HEK293 (cell line): ENCODE measurements around the gene LPP.
A peak's percentile ranks its signal among the peaks of the same experiment; 100 is the strongest.

Experiments used
- CTCF ChIA-PET: fragments of 350-600 bp; formaldehyde crosslinking; extraction: SDS; loops from one replicate; lab custom pipeline; 2021; ENCODE audit warnings: antibody characterized with exemption; lab: Yijun Ruan, JAX
- POLR2A ChIA-PET: fragments of 300-600 bp; formaldehyde crosslinking; extraction: SDS; loops from one replicate; lab custom pipeline; 2020; ENCODE audit warnings: antibody characterized with exemption, inconsistent platforms; lab: Yijun Ruan, JAX
- H3K27ac ChIP-seq: fragments of 200-500 bp; sonication (Bioruptor generic); 2 replicates; pipeline ENCODE4 v1.5.1; 2014; ENCODE audit warnings: low read depth, low read length, control low read depth, inconsistent platforms; ENCODE audit errors: extremely low read depth
- H3K36me3 ChIP-seq, 2 experiments: fragments of 200-500 bp in 1 of 2; sonication (Bioruptor generic) in 1 of 2; 1 replicate in 1 of 2; 2 replicates in 1 of 2; pipeline ENCODE4 v1.5.1; 2014 to 2017; ENCODE audit warnings: inconsistent platforms in 2 of 2, low read length in 2 of 2; ENCODE audit not compliant: control insufficient read depth in 2 of 2, insufficient read depth in 1 of 2
- H3K4me1 ChIP-seq: fragments of 200-500 bp; sonication (Bioruptor generic); 2 replicates; pipeline ENCODE4 v1.5.1; 2014; ENCODE audit warnings: mild to moderate bottlenecking, low read length, inconsistent platforms; ENCODE audit not compliant: control insufficient read depth, insufficient read depth
- H3K4me3 ChIP-seq: 2 replicates; pipeline ENCODE4 v1.5.1; 2011; ENCODE audit warnings: low read depth, mild to moderate bottlenecking, control low read depth, low read length, moderate library complexity
- H3K9me3 ChIP-seq: fragments of 200-500 bp; sonication (Bioruptor generic); 2 replicates; pipeline ENCODE4 v1.5.1; 2014; ENCODE audit warnings: low read depth, low read length, inconsistent platforms; ENCODE audit not compliant: control insufficient read depth, insufficient read depth
- BCL11B ChIP-seq: fragments of 450-650 bp; formaldehyde crosslinking; IDR thresholded peaks from 2 replicates; pipeline ENCODE4 v1.5.1; 2016; ENCODE audit warnings: low read depth, missing biosample characterization, missing genetic modification characterization
- HOXC10 ChIP-seq: sonication (generic); formaldehyde crosslinking; IDR thresholded peaks from 2 replicates; pipeline ENCODE4 v1.8.1; 2023; ENCODE audit warnings: mild to moderate bottlenecking, missing genetic modification reagents
- IKZF3 ChIP-seq: fragments of 450-650 bp; IDR thresholded peaks from 2 replicates; pipeline ENCODE4 v1.5.0; 2018; ENCODE audit warnings: missing biosample characterization, mild to moderate bottlenecking, missing genetic modification characterization, moderate library complexity
- KLF8 ChIP-seq: fragments of 450-650 bp; formaldehyde crosslinking; IDR thresholded peaks from 2 replicates; pipeline ENCODE4 v1.5.1; 2016; ENCODE audit warnings: missing biosample characterization, missing genetic modification characterization
- MEIS1 ChIP-seq: sonication (generic); formaldehyde crosslinking; IDR thresholded peaks from 2 replicates; pipeline ENCODE4 v1.8.1; 2022; ENCODE audit warnings: missing genetic modification reagents, mild to moderate bottlenecking, borderline replicate concordance
- TRIM28 ChIP-seq: IDR thresholded peaks from 2 replicates; pipeline ENCODE4 v1.6.1; 2011; ENCODE audit warnings: low read length, control low read depth, borderline replicate concordance
- ZEB2 ChIP-seq: fragments of 450-650 bp; formaldehyde crosslinking; IDR thresholded peaks from 2 replicates; pipeline ENCODE4 v1.5.1; 2016; ENCODE audit warnings: missing biosample characterization, missing genetic modification characterization
- ZIC2 ChIP-seq: fragments of 450-650 bp; formaldehyde crosslinking; IDR thresholded peaks from 2 replicates; pipeline ENCODE4 v1.5.1; 2016; ENCODE audit warnings: missing biosample characterization, missing genetic modification characterization
- ZNF121 ChIP-seq: fragments of 450-650 bp; formaldehyde crosslinking; IDR thresholded peaks from 2 replicates; pipeline ENCODE4 v1.5.1; 2016; ENCODE audit warnings: missing biosample characterization, missing genetic modification characterization
- ZNF132 ChIP-seq: fragments of 450-650 bp; formaldehyde crosslinking; IDR thresholded peaks from 2 replicates; pipeline ENCODE4 v1.5.1; 2017; ENCODE audit warnings: missing biosample characterization, missing genetic modification characterization, borderline replicate concordance
- ZNF174 ChIP-seq: fragments of 450-650 bp; formaldehyde crosslinking; IDR thresholded peaks from 2 replicates; pipeline ENCODE4 v1.5.0; 2017; ENCODE audit warnings: missing biosample characterization, mild to moderate bottlenecking, missing genetic modification characterization
- ZNF223 ChIP-seq: fragments of 450-650 bp; formaldehyde crosslinking; IDR thresholded peaks from 2 replicates; pipeline ENCODE4 v1.5.1; 2016; ENCODE audit warnings: missing biosample characterization, missing genetic modification characterization
- ZNF23 ChIP-seq: fragments of 450-650 bp; formaldehyde crosslinking; IDR thresholded peaks from 2 replicates; pipeline ENCODE4 v1.5.1; 2016; ENCODE audit warnings: missing biosample characterization, missing genetic modification characterization, borderline replicate concordance
- ZNF302 ChIP-seq: fragments of 450-650 bp; formaldehyde crosslinking; IDR thresholded peaks from 2 replicates; pipeline ENCODE4 v1.5.1; 2016; ENCODE audit warnings: missing biosample characterization, missing genetic modification characterization, low read depth
- ZNF48 ChIP-seq: fragments of 450-650 bp; formaldehyde crosslinking; IDR thresholded peaks from 2 replicates; pipeline ENCODE4 v1.5.1; 2016; ENCODE audit warnings: missing biosample characterization, missing genetic modification characterization
- ZNF510 ChIP-seq: fragments of 450-650 bp; formaldehyde crosslinking; IDR thresholded peaks from 2 replicates; pipeline ENCODE4 v1.5.1; 2018; ENCODE audit warnings: mild to moderate bottlenecking, missing genetic modification characterization, missing biosample characterization; ENCODE audit not compliant: insufficient replicate concordance
- ZNF571 ChIP-seq: fragments of 450-650 bp; formaldehyde crosslinking; IDR thresholded peaks from 2 replicates; pipeline ENCODE4 v1.5.0; 2017; ENCODE audit warnings: missing biosample characterization, missing genetic modification characterization
- ZNF660 ChIP-seq: fragments of 450-650 bp; IDR thresholded peaks from 2 replicates; pipeline ENCODE4 v1.5.1; 2018; ENCODE audit warnings: missing biosample characterization, mild to moderate bottlenecking, missing genetic modification characterization
- ZNF76 ChIP-seq: fragments of 450-650 bp; formaldehyde crosslinking; IDR thresholded peaks from 2 replicates; pipeline ENCODE4; 2016; ENCODE audit warnings: low read depth, missing biosample characterization, missing genetic modification characterization, borderline replicate concordance
- ZNF830 ChIP-seq: fragments of 450-650 bp; IDR thresholded peaks from 2 replicates; pipeline ENCODE4 v1.5.0; 2018; ENCODE audit warnings: missing biosample characterization, missing genetic modification characterization, low read depth, mild to moderate bottlenecking, moderate library complexity
- ZNF837 ChIP-seq: fragments of 450-650 bp; formaldehyde crosslinking; IDR thresholded peaks from 2 replicates; pipeline ENCODE4 v1.5.1; 2016; ENCODE audit warnings: missing biosample characterization, missing genetic modification characterization
- ZSCAN16 ChIP-seq: fragments of 450-650 bp; formaldehyde crosslinking; IDR thresholded peaks from 2 replicates; pipeline ENCODE4 v1.5.1; 2016; ENCODE audit warnings: missing biosample characterization, missing genetic modification characterization
- TF ChIP-seq, protein P1 (sequence below): fragments of 450-650 bp; IDR thresholded peaks from 2 replicates; pipeline ENCODE4 v1.5.1; 2018; ENCODE audit warnings: missing biosample characterization, missing genetic modification characterization
- TF ChIP-seq, protein P2 (sequence below): fragments of 450-650 bp; formaldehyde crosslinking; IDR thresholded peaks from 2 replicates; pipeline ENCODE4 v1.5.1; 2016; ENCODE audit warnings: missing biosample characterization, missing genetic modification characterization
- TF ChIP-seq, protein P3 (sequence below): fragments of 450-650 bp; formaldehyde crosslinking; IDR thresholded peaks from 2 replicates; pipeline ENCODE4 v1.5.1; 2016; ENCODE audit warnings: missing biosample characterization, missing genetic modification characterization

Gene LPP

DNA sequence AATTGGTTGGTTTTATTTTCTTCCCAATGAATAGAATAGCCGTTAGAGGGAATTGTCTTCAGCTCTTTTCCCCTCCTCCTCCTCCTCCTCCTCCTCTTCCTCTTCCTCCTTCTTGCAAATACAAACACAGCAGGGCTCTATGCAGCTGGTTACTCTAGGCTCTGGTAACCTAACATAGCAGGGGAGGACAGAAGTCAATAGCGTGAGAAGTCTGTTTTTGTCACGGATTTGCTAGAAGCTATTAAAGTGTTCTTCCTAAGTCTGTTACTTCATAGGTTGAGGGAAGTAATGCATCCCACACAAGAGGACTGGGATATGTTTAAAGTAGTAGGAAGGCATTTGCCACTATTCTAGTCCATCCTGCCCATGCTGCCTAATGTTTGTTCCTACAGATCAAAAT is 643.1 kb downstream of the LPP start:
- H3K4me1 ChIP-seq, result no peaks in the 10 kb centered on the region
- CTCF ChIA-PET, result no interaction called here

DNA sequence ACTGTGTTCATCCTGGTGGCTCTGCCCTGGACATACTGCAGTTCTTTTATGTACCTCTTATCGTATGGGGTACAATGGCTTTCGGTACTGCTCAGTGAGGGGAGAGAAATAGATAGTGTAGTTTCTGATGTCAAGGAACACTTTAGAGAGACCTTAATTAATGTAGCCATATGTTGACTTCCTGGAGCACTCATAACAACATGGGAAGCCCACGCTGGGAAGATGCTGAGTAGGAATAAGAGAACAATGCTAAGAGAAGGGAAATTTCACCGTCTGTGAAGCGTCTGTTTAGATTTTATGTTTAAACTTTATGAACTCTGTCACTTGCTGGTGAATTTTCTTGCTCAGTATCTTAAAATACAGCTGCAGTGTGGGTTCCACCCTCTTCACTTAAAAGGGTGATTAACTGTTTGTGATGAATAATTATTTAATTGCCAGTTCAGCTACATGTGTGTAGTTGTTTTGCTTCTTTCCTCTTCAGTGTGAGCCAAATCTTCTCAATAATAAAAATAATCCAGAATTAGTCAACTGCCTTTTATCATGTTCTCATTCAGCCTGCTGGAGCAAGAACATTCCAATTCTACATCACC is 644.7 kb downstream of the LPP start:
- ChIA-PET POLR2A (no interaction called here), CTCF (interaction anchor here (0.9 kb wide), 2 partner anchors 156 to 497 kb away, joined by 3 read pairs; no protein-coding TSS in a partner anchor)
- Histone ChIP-seq H3K27ac (no peak overlapping the region), H3K4me1 (no peaks in the 10 kb centered on the region), H3K36me3 (no peaks in the 10 kb centered on the region), H3K9me3 (no peaks in the 10 kb centered on the region), H3K4me3 (no peak overlapping the region)
- TF ChIP-seq ZIC2 (tag by site-specific recombination) (no peak), HOXC10 (CRISPR knock-in tag) (no peak), ZNF830 (tag by site-specific recombination) (no peak), ZNF23 (tag by site-specific recombination) (no peak), KLF8 (tag by site-specific recombination) (no peak), ZNF510 (tag by site-specific recombination) (no peak), MEIS1 (CRISPR knock-in tag) (no peak), BCL11B (tag by site-specific recombination) (no peak), ZNF660 (tag by site-specific recombination) (no peak), ZEB2 (tag by site-specific recombination) (no peak), ZNF48 (tag by site-specific recombination) (no peak), ZNF302 (tag by site-specific recombination) (no peak)
- TF ChIP-seq, all 188 proteins: peak for 0

More for the DNA sequence above, 643.1 kb downstream of the LPP start:
- Histone ChIP-seq H3K4me3 (no peak overlapping the region), H3K36me3 (no peaks in the 10 kb centered on the region), H3K27ac (no peak overlapping the region), H3K9me3 (no peaks in the 10 kb centered on the region)
- TF ChIP-seq ZNF174 (tag by site-specific recombination), result no peak
- TF ChIP-seq, protein P1, sequence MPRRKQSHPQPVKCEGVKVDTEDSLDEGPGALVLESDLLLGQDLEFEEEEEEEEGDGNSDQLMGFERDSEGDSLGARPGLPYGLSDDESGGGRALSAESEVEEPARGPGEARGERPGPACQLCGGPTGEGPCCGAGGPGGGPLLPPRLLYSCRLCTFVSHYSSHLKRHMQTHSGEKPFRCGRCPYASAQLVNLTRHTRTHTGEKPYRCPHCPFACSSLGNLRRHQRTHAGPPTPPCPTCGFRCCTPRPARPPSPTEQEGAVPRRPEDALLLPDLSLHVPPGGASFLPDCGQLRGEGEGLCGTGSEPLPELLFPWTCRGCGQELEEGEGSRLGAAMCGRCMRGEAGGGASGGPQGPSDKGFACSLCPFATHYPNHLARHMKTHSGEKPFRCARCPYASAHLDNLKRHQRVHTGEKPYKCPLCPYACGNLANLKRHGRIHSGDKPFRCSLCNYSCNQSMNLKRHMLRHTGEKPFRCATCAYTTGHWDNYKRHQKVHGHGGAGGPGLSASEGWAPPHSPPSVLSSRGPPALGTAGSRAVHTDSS (tag by site-specific recombination), result 0 out of 2 replicates have a peak, but pooled peaks have one; percentile 9
- TF ChIP-seq, protein P2, sequence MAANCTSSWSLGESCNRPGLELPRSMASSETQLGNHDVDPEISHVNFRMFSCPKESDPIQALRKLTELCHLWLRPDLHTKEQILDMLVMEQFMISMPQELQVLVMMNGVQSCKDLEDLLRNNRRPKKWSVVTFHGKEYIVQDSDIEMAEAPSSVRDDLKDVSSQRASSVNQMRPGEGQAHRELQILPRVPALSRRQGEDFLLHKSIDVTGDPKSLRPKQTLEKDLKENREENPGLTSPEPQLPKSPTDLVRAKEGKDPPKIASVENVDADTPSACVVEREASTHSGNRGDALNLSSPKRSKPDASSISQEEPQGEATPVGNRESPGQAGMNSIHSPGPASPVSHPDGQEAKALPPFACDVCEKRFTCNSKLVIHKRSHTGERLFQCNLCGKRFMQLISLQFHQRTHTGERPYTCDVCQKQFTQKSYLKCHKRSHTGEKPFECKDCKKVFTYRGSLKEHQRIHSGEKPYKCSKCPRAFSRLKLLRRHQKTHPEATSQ, result no peak
- POLR2A ChIA-PET, result no interaction called here

DNA sequence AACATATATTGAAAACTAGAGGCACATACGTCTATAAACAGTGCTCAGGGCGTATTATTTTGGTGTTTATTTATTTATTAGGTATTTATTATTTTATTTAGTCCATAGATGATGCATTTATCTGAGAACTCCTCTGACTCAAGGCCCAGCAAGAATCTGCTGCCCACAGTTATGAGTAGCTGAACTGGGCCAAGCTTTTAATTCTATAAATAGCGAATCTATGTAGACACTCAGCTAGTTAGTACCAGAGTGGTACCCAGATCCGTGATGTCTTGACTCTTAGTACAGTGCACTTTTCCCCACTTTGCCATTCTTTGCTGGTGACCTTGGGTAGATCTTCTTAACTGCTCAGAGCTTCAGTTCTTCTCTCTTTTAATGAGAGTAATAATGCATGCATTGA is 647.4 kb downstream of the LPP start:
- Histone ChIP-seq H3K4me1 (no peaks in the 10 kb centered on the region), H3K36me3 (no peaks in the 10 kb centered on the region), H3K4me3 (no peak overlapping the region), H3K27ac (no peak overlapping the region), H3K9me3 (no peaks in the 10 kb centered on the region)
- POLR2A ChIA-PET, result no interaction called here
- CTCF ChIA-PET, result interaction anchor here (0.9 to 1.3 kb wide), 3 partner anchors 8 to 1061 kb away, joined by 3 read pairs; no protein-coding TSS in a partner anchor
- TF ChIP-seq ZNF302 (tag by site-specific recombination), result no peak
- TF ChIP-seq ZSCAN16, result no peak
- no peak for TF ChIP-seq ZNF132 (tag by site-specific recombination)
- no peak for TF ChIP-seq ZNF76 (tag by site-specific recombination)
- TF ChIP-seq ZNF571 (tag by site-specific recombination), result no peak
- no peak for TF ChIP-seq ZNF121 (tag by site-specific recombination)
- TF ChIP-seq BCL11B (tag by site-specific recombination), result no peak
- TF ChIP-seq KLF8 (tag by site-specific recombination), result no peak
- TF ChIP-seq ZNF837 (tag by site-specific recombination), result no peak
- no peak for TF ChIP-seq ZNF223 (tag by site-specific recombination)
- TF ChIP-seq IKZF3, result no peak
- TF ChIP-seq TRIM28, result no peak
- TF ChIP-seq, protein P3, sequence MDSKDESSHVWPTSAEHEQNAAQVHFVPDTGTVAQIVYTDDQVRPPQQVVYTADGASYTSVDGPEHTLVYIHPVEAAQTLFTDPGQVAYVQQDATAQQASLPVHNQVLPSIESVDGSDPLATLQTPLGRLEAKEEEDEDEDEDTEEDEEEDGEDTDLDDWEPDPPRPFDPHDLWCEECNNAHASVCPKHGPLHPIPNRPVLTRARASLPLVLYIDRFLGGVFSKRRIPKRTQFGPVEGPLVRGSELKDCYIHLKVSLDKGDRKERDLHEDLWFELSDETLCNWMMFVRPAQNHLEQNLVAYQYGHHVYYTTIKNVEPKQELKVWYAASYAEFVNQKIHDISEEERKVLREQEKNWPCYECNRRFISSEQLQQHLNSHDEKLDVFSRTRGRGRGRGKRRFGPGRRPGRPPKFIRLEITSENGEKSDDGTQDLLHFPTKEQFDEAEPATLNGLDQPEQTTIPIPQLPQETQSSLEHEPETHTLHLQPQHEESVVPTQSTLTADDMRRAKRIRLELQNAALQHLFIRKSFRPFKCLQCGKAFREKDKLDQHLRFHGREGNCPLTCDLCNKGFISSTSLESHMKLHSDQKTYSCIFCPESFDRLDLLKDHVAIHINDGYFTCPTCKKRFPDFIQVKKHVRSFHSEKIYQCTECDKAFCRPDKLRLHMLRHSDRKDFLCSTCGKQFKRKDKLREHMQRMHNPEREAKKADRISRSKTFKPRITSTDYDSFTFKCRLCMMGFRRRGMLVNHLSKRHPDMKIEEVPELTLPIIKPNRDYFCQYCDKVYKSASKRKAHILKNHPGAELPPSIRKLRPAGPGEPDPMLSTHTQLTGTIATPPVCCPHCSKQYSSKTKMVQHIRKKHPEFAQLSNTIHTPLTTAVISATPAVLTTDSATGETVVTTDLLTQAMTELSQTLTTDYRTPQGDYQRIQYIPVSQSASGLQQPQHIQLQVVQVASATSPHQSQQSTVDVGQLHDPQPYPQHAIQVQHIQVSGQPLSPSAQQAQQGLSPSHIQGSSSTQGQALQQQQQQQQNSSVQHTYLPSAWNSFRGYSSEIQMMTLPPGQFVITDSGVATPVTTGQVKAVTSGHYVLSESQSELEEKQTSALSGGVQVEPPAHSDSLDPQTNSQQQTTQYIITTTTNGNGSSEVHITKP (tag by site-specific recombination), result no peak
